K562 (cell line): ENCODE data around the gene SNRNP40. TPM values are rescaled to one million over a fixed set of nuclear protein-coding genes. Genes with fewer than 3 reads are reported as not detected.

Experiments
- ETS1 ChIP-seq: conservative IDR thresholded peaks from 2 replicates; pipeline ENCODE4 v1.6.1; 2011; ENCODE audit warnings: low read depth, mild to moderate bottlenecking, low read length; ENCODE audit not compliant: control insufficient read depth
- GTF3C2 ChIP-seq: IDR thresholded peaks from 3 replicates; pipeline ENCODE4 v1.6.1; 2011; ENCODE audit warnings: borderline replicate concordance, mild to moderate bottlenecking, moderate library complexity; ENCODE audit not compliant: insufficient read length; ENCODE audit errors: extremely low read depth
- HMG20B ChIP-seq: fragments of 250-450 bp; sonication (Bioruptor Pico); IDR thresholded peaks from 2 replicates; pipeline ENCODE4 v1.5.0; 2021; ENCODE audit warnings: mild to moderate bottlenecking
- NBN ChIP-seq: fragments of 450-650 bp; IDR thresholded peaks from 2 replicates; pipeline ENCODE4 v1.6.1; 2016; ENCODE audit warnings: low read depth, mild to moderate bottlenecking
- NELFE ChIP-seq: IDR thresholded peaks from 2 replicates; pipeline ENCODE4 v1.6.1; 2011; ENCODE audit warnings: mild to moderate bottlenecking; ENCODE audit not compliant: insufficient read depth, insufficient read length
- NR4A1 ChIP-seq, 2 experiments: fragments of 250-450 bp in 1 of 2; fragments of 450-650 bp in 1 of 2; sonication (Bioruptor Pico) in 1 of 2; IDR thresholded peaks; 2 replicates each; pipeline versions ENCODE4 v1.4.0 to v1.6.1; 2016 to 2020; ENCODE audit warnings: mild to moderate bottlenecking in 2 of 2, missing compliant biosample characterization in 1 of 2, missing genetic modification characterization in 1 of 2, moderate library complexity in 1 of 2
- TFAM ChIP-seq: fragments of 250-450 bp; sonication (Bioruptor Pico); conservative IDR thresholded peaks from 2 replicates; pipeline ENCODE4 v1.5.0; 2021; ENCODE audit warnings: mild to moderate bottlenecking, moderate library complexity
- THAP7 ChIP-seq: fragments of 250-450 bp; sonication (Bioruptor Pico); IDR thresholded peaks from 2 replicates; pipeline ENCODE4 v1.5.0; 2021
- ZNF444 ChIP-seq: fragments of 250-450 bp; sonication (Bioruptor Pico); IDR thresholded peaks from 2 replicates; pipeline ENCODE4 v1.4.0; 2020; ENCODE audit warnings: mild to moderate bottlenecking, moderate library complexity
- polyA plus RNA-seq, 8 experiments: library from polyadenylated mRNA; depleted of rRNA in 4 of 8; stranded (reverse) in 5 of 8; unstranded in 3 of 8; fragments of >200 nt; fragmentation: Nextera tagmentation in 2 of 8; fragmentation: Illumina TruSeq in 1 of 8; extraction: Ambion mirVana in 2 of 8; extraction: Trizol in 1 of 8; gene quantifications; 2 replicates each; pipeline versions ENCODE4 v1.2.1 to v1.2.3, GENCODE V29; 2011 to 2014; ENCODE audit warnings: inconsistent platforms in 1 of 8, missing spikeins in 1 of 8
- total RNA-seq, 7 experiments: library from RNA; depleted of rRNA in 6 of 7; stranded (reverse); fragments of >200 nt in 6 of 7; fragmentation: Illumina TruSeq in 2 of 7; extraction: Trizol in 2 of 7; gene quantifications; 2 replicates each; pipeline versions ENCODE4 v1.2.1 to v1.2.3, GENCODE V29; 2011 to 2021; ENCODE audit warnings: low replicate concordance in 1 of 7

Gene SNRNP40
- total and polyA plus RNA-seq, 9 of the 15 experiments (the other 6 are each of a cell fraction or from before 2014, with no cell fraction given) = 48.7 to 278 (median 163) TPM

- no peak for TF ChIP-seq GTF3C2
- TF ChIP-seq ZNF444 (CRISPR knock-in tag) = no peak
- no peak for TF ChIP-seq NELFE
- TF ChIP-seq ETS1 = no peak
- TF ChIP-seq HMG20B = no peak
- no peak for TF ChIP-seq NR4A1 (CRISPR knock-in tag; IDR thresholded peaks at IDR 0.05)
- no peak for TF ChIP-seq NR4A1 (tag; IDR thresholded peaks at IDR 0.05)
- TF ChIP-seq TFAM = no peak
- no peak for TF ChIP-seq THAP7
- TF ChIP-seq NBN = no peak
Observed at GRCh38 chr1:31326461-31326860, 29.9 kb upstream of the SNRNP40 start (continued).
